GM18526 (cell line): ENCODE data around the gene SLAIN2.

ENCODE experiments used
- POLR2A ChIP-seq: IDR thresholded peaks from 3 replicates; pipeline ENCODE4 v1.6.1; 2011; ENCODE audit not compliant: insufficient read length; ENCODE audit errors: extremely low read depth

Gene SLAIN2

GRCh38 chr4:48446642-48447041 lies 105.3 kb downstream of the SLAIN2 start:
- TF ChIP-seq POLR2A = no peak

DNA sequence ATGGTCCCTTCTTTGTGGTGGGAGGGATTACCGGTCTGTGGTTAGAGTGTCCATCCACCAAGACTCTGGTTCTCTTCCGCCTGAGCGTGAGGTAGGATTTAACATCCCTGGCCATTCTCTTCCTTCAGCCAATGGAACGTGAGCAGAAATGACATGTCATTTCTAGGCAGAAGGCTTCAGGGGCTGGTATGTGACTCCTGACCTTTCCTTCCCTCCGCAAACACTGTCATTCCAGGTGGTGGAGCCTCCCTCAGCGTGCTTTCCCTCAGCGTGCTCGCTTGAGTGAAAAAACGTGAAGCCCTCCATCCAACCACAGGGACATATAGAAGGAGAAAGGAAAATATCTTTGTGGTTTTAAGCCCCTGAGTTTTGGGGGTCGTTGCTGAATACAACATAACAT lies 107.8 kb downstream of the SLAIN2 start:
- TF ChIP-seq POLR2A = no peak

GRCh38 chr4:48450740-48451139 lies 109.4 kb downstream of the SLAIN2 start:
- TF ChIP-seq POLR2A = no peak

DNA sequence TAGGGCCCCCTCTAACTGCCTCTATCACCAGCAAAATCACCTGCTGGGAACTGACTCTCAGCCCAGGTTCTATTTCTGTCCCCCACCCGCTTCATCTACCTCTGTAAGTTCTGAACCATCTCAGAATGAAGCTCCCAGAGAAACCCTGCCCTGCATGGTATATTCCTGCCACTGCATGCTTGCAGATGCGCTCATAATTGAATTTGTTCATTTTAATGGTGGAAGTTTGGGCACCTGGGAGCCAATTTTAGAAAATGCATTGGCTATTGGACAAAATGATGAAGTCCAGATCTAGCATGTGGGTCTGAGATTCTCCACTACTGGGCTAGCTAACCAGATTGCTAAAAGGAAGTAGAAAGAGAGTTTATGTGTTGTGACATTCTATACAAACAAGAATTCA lies 113.3 kb downstream of the SLAIN2 start:
- TF ChIP-seq POLR2A = no peak

GRCh38 chr4:48461000-48461399 lies 119.7 kb downstream of the SLAIN2 start:
- TF ChIP-seq POLR2A = no peak

DNA sequence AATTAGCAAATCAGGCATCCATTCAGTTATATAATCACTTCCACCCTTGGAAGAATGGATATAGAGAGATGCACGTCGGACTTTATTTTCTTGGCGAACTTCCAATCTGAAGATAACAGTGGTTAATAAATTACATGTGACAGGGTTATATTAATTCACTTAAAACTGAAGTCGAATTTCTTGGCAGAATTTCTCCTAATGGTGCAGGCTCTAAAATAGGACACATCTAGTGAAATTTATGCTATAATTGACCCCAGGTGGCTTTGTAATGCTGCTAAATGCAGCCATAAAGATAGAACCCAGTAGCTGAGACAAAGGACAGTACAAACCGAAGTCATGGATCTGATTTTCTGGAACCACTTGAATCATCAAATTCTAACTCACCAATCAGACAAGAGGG lies 121.0 kb downstream of the SLAIN2 start:
- no peak for TF ChIP-seq POLR2A

- TF ChIP-seq POLR2A = no peak
Observed at GRCh38 chr4:48467442-48467841, 126.1 kb downstream of the SLAIN2 start.

GRCh38 chr4:48467891-48468290 lies 126.6 kb downstream of the SLAIN2 start:
- TF ChIP-seq POLR2A = no peak

GRCh38 chr4:48470137-48470536 lies 128.8 kb downstream of the SLAIN2 start:
- TF ChIP-seq POLR2A = no peak

- TF ChIP-seq POLR2A = no peak
Observed at GRCh38 chr4:48470570-48470969, 129.2 kb downstream of the SLAIN2 start.

- no peak for TF ChIP-seq POLR2A
Observed at GRCh38 chr4:48472794-48473193, 131.5 kb downstream of the SLAIN2 start.

- TF ChIP-seq POLR2A = no peak
Observed at GRCh38 chr4:48475770-48476169, 134.4 kb downstream of the SLAIN2 start.
